ENCODE measurements around the gene PPP1R1A.

PPP1R1A gene

DNA sequence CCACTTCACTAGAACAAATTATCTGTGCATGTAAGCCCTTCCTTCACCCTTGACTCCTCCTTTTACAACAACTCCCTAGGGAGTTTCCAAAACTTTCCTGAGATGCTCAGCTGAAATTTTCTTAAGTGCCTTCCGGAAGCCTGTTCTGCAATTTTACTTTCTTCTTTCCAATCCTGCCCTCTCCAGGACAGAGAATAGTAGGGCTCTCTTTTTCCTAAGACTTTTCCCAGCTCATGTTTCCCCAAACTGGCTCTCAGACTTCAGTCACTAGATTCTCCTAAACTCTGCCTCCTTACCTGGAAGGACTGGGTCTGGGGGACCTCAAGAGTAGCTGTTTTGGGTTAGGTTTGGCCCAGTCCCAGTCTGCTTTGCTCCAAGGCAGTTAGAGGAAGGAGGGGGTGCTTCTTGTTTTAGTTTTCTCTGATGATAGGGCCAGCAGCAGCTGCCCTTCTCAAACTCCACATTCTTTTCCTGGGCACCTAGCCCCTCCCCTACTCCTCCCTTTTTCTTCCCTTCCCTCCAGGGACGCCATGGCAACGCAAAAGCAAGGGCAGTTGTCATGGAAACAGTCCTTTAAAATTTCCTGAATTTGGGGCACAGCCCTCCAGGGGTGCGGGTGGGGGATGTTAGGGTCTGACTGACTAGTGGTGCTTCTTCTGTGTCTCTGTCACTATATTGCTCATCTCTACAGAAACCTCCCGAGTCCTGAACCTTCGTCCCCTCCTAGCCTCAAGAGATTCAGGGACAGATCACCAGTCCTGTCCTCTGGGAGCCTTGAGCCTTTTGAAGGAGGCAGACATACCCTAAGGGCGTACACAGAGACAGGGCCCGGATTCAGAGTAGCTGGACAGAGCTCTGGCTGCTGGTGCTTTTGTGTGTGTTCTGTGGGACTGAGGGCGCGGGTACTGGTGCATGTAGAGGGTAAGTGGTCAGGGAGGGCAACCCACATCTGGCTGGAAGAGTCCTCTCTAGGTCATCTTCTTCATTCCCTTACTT lies 17.0 kb downstream of the PPP1R1A start:
- no peak for DNase-seq (ENCODE audit: low read depth)

DNA sequence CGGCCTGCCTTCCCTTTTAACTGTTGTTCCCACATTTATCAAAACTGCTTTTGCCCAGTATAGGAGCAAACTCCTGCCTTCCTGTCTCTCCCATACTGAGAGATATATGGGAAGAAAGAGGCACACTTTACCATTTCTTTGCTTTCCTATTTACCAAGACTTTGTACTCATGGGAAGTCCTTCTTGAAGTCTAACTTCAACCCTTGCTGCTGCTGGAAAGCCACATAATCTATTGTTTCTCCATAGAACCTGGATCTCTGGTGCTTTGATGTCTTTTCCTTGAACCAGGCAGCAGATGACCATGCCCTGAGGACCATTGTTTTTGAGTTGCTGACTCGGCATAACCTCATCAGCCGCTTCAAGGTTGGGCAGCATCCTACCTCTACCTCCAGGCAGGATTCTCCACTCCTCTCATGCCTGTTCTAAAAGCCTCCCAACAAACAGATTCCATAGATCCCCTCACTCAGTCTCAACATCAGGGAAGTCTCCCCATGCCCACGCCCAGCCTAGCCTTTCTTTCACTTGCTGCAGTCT lies 18.4 kb downstream of the PPP1R1A start:
- no peak for DNase-seq (ENCODE audit: low read depth)

DNA sequence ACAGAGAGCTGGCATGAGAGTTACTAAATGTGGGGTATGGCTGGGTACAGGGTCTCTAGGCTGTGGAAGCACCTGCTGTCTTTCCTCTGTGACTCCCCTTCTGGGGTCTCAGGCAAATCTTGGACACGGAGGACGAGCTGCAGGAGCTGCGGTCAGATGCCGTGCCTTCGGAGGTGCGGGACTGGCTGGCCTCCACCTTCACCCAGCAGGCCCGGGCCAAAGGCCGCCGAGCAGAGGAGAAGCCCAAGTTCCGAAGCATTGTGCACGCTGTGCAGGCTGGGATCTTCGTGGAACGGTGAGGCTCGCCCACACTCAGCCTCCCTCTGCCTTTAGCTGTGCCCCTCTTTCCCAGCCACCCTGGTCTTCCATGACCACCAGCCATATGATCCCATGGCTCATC lies 19.4 kb downstream of the PPP1R1A start:
- no peak for DNase-seq (ENCODE audit: low read depth)

DNA sequence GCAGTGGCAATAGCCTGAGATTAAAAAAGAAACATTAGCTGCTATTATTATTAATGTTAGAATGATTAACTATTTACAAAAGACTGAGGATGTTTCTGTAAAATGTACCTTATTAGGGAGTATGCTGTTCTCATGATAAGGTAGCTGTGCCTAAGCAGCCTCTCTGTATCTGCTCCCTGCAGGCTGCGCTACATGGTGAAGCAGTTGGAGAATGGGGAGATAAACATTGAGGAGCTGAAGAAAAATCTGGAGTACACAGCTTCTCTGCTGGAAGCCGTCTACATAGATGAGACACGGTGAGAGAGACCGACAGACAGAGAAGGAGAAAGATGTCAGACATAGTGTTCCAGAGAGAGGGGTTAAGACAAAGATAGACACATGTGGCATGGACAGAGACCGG lies 21.7 kb downstream of the PPP1R1A start:
- no peak for DNase-seq (ENCODE audit: low read depth)

DNA sequence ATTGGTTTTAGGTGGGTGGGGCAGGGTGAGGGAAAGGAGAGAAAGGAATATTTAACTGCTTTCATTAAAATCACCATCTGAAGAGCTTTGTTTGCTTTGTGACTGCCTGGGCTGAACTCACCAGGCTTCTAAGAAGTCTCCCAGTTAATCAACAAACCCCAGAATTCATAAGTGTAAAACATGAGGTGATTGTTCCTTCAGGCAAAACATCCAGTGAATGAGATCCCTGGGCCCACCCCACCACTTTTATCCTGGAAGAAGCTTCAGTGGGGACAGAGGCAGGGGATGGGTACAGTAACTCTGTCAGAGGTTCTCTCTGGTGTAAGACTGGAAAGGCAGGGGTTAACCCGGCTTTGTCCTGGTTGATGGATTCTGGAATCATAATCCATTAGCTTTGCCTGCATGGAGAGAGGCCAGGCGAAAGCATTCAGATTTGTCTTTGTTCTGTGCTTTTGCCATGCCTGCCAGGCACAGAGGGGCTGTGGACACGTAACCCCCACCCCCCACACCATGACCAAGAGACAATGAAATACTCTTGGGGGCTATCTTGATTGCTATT lies 22.4 kb downstream of the PPP1R1A start:
- no peak for DNase-seq (ENCODE audit: low read depth)

- DNase-seq (ENCODE audit: low read depth): no peak
These were observed 23.0 kb downstream of the PPP1R1A start for GRCh38 chr12:54565310-54565985.

DNA sequence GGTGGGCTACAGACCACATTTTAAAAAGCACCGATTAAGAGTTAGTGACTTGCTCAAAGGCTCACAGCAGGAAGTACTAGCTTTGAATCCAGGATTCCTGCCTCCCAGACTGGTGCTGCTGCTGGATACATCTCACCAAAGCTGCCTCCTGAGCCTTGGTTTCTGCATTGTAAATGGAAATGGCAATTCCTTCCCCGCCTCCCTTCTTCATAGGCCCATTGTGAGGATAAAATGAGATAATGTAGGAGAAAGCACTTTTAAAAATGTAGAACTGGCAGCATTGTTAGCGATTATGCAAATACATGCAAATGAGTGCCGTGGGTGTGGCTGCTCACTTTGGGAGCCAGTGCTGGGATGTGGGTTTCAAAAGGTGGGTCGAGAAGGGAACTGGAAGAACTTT lies 23.7 kb downstream of the PPP1R1A start:
- DNase-seq (ENCODE audit: low read depth): no peak

DNA sequence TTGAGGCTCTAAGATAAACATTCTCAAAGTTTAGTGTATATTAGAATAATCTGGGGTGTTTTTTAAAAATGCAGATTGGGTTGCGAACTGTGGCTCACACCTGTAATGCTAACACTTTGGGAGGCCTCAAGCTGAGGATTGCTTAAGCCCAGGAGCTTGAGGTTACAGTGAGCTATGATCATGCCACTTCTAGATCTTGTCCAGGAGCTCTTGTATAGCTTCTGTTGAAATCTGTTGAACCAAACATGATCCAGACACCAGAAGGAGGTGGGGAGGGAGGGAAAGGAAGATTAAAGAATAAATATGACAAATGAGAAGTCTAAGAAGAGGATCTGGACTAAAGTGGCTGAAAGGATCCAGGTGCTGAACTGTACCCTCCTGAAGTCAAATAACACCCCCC lies 24.7 kb downstream of the PPP1R1A start:
- DNase-seq (ENCODE audit: low read depth): no peak

DNA sequence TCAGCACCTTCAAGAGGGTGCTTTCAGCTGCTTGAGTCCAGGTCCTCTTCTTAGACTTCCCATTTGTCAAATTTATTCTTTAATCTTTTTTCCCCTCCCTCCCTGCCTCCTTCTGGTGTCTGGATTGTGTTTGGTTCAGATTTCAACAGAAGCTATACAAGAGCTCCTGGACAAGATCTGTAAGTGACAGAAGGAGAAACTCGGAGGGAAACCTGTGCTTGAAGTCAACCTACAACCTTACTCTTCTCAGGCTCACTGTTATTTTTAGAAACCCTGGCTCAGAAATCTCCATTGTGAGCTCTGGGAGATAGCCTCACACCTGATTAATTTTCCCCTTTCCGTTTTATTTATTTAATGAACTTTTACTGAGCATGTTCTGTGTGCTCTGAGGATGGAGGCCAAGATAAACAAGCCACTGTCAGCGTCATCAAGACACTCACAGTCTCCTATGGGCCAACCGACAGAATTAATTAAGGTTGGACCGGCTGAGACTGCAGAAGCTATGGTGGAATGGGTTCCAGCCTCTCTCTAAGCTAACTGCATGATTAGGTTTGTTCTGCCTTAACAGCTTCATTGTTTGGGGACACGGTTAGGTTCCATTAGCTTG lies 25.6 kb downstream of the PPP1R1A start:
- no peak for DNase-seq (ENCODE audit: low read depth)

DNA sequence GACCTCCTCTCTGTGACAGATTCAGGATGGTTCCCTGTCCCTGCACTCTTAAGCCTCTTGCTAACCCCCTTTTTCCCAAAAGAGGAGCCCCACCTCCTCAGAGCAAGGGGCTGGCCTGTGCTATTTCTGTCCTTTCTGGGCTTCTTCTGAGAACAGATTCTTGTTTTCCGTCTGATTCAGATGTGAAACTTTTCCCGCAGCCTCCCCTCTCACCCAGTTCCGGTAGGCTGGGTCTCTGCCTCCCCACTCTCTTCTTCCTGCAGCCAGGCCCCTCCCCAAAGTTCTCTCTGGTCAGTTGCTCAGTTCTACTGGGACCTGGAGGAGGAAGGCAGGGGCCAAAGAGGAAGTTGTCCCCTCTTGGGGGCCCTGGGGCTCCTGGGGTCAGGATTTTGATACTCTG lies 27.3 kb downstream of the PPP1R1A start:
- no peak for DNase-seq (ENCODE audit: low read depth)

DNA sequence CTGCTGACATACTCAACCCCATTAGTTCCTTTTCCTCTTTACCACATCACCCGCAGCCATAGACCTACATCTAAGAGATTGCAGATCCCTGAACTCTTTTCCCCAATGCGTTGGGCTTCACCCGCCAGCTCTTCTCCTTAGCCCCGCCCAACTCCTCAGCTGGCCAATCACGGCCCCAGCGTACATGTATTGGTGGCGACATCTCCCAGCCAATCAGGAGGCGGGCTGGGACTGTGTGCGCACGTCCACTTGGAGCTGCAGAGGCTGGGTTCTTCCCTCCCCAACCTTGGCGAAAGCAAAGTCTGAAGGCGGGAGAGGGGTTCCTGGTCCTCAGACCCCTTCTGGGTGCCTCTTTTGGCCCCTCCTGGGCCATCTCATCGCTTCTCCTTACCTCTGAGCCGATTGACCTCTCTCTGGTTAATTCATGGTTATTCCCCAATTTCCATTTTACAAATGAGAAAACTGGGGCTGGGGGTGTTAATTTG lies 28.0 kb downstream of the PPP1R1A start:
- peak; percentile 74 for DNase-seq (ENCODE audit: low read depth)

GRCh38 chr12:54558759-54559158 lies 29.7 kb downstream of the PPP1R1A start:
- no peak for DNase-seq (ENCODE audit: low read depth)

DNA sequence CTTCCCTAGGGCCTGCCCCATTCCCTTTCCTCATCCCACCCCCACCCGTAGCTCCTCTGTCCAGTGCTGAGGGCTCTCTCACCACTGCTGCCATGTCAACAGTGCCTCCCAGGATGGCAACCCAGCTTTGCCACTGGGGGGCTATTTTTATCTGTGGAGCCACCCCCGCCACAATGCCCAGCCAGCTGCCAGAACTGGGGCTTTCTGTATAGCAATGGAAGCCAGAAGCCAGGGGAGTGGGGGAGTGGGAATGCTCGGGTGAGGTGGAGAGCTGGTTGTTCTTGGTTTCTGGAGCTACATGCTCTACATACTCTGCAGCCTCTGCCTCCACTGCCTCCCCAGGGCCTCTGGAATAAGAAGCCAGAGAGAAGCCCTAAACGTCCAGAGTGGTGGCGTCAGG lies 30.1 kb downstream of the PPP1R1A start:
- DNase-seq (ENCODE audit: low read depth): no peak

- DNase-seq (ENCODE audit: low read depth): no peak
These were observed 32.7 kb downstream of the PPP1R1A start for GRCh38 chr12:54555670-54556257.

- no peak for DNase-seq (ENCODE audit: low read depth)
These were observed 38.5 kb downstream of the PPP1R1A start for GRCh38 chr12:54549774-54550451.

- DNase-seq (ENCODE audit: low read depth): no peak
These were observed 41.9 kb downstream of the PPP1R1A start for GRCh38 chr12:54546511-54546910.

- DNase-seq (ENCODE audit: low read depth): no peak
These were observed 43.7 kb downstream of the PPP1R1A start for GRCh38 chr12:54544743-54545142.

DNA sequence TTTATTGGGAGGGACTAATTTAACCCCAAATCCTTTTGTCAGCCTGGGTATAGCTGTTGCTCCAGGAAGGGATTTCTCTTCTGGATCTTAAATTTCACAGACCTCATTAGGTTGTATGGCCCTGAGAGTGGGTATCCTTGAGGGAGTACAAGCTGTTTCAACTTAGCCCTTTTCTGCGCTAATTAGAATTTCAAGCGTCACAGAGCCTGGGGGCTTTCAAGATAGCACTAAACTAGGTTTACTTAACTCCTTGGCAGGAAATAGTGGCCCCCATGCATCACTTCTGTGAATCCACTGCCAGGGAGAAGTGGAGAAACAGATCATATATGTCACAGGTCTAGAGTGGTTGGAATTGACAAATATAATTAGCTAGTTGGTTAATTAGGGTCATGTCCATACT lies 44.9 kb downstream of the PPP1R1A start:
- no peak for DNase-seq (ENCODE audit: low read depth)

- DNase-seq (ENCODE audit: low read depth): no peak
These were observed 46.6 kb downstream of the PPP1R1A start for GRCh38 chr12:54541751-54542290.

GRCh38 chr12:54538136-54538700 lies 50.2 kb downstream of the PPP1R1A start:
- DNase-seq (ENCODE audit: low read depth): no peak

DNA sequence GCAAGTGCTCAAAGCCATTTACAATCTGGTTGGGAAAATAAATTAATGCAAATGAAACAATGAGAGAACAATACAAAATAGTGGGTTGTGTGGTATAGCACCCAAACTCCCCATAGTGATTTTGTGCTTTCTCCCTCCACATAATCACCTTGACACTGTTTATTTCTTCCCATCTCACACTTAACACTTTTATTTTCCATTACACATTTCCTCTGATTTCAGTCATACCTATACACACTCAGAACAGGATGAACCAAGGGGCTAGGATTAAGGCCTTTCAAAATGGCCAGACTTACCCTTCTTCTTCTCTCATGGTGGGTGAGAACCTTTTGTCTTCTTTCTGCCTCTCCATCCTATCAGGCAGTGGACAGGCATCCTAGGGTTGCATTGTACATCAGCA lies 53.0 kb downstream of the PPP1R1A start:
- DNase-seq (ENCODE audit: low read depth): no peak

Measured in stimulated activated CD8-positive, alpha-beta memory T cell treated with anti-CD3 and anti-CD28 coated beads, Interleukin-4, amount 100 ng/mL, for 24 hours (primary cell).